BJ (cell line): ENCODE results near the gene CD300H. TPM values are rescaled to one million over a fixed set of nuclear protein-coding genes. Genes with fewer than 3 reads are reported as not detected.

Experiments
- CTCF ChIA-PET: fragments of 350-600 bp; formaldehyde crosslinking; extraction: SDS; loops from one replicate; lab custom pipeline; 2021; ENCODE audit warnings: antibody characterized with exemption, inconsistent platforms; lab: Yijun Ruan, JAX
- POLR2A ChIA-PET: fragments of 300-600 bp; sonication (Branson Sonifier 250); formaldehyde crosslinking; extraction: SDS; loops from one replicate; lab custom pipeline; 2021; ENCODE audit warnings: antibody characterized with exemption; lab: Charles Lee
- DNase-seq: peaks from one replicate; pipeline ENCODE4 v3.0.0-alpha.2; 2011; ENCODE audit warnings: low read depth
- H3K27me3 ChIP-seq: 2 replicates; pipeline ENCODE4 v1.6.0; 2011; ENCODE audit warnings: low read length; ENCODE audit not compliant: control insufficient read depth, insufficient read depth
- H3K36me3 ChIP-seq: 2 replicates; pipeline ENCODE4 v1.5.1; 2011; ENCODE audit warnings: low read length; ENCODE audit not compliant: control insufficient read depth, insufficient read depth
- H3K4me3 ChIP-seq: 2 replicates; pipeline ENCODE4 v1.5.1; 2011; ENCODE audit warnings: low read depth, mild to moderate bottlenecking, control low read depth, low read length
- polyA plus RNA-seq: library from polyadenylated mRNA; depleted of rRNA; stranded (reverse); fragments of >200 nt; gene quantifications from 2 replicates; pipeline ENCODE4 v1.2.3, GENCODE V29; 2011; rRNA removed
- TF ChIP-seq, protein P1 (sequence below): IDR thresholded peaks from 2 replicates; pipeline ENCODE4 v1.5.1; 2011; ENCODE audit warnings: low read depth, mild to moderate bottlenecking, control low read depth, inconsistent platforms, low read length, moderate library complexity; ENCODE audit not compliant: insufficient read depth

The CD300H gene
- polyA plus RNA-seq, 1 experiment = not detected

DNA sequence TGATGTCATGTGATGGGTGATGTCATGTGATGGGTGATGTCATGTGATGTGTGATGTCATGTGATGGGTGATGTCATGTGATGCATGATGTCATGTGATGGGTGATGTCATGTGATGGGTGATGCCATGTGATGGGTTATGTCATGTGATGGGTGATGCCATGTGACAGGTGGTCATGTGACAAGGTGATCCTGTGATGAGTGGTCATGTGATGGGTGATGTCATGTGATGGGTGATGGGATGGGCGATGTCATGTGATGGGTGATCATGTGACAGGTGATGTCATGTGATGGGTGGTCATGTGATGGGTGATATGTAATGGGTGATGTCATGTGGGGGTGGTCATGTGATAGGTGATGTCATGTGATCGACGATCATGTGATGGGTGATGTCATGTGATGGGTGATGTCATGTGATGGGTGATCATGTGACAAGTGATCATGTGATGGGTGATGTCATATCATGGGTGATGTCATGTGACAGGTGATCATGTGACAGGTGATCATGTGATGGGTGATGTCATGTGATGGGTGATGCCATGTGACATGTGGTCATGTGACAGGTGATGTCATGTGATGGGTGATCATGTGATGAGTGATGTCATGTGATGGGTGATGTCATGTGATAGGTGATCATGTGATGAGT lies 53.2 kb downstream of the CD300H start:
- no peak for DNase-seq

GRCh38 chr17:74512624-74513091 lies 54.7 kb downstream of the CD300H start:
- TF ChIP-seq, protein P1, sequence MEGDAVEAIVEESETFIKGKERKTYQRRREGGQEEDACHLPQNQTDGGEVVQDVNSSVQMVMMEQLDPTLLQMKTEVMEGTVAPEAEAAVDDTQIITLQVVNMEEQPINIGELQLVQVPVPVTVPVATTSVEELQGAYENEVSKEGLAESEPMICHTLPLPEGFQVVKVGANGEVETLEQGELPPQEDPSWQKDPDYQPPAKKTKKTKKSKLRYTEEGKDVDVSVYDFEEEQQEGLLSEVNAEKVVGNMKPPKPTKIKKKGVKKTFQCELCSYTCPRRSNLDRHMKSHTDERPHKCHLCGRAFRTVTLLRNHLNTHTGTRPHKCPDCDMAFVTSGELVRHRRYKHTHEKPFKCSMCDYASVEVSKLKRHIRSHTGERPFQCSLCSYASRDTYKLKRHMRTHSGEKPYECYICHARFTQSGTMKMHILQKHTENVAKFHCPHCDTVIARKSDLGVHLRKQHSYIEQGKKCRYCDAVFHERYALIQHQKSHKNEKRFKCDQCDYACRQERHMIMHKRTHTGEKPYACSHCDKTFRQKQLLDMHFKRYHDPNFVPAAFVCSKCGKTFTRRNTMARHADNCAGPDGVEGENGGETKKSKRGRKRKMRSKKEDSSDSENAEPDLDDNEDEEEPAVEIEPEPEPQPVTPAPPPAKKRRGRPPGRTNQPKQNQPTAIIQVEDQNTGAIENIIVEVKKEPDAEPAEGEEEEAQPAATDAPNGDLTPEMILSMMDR = no peak
- POLR2A ChIA-PET = no interaction called here
- H3K4me3 ChIP-seq = no peak overlapping the region
- DNase-seq = no peak
- no peaks in the 10 kb centered on the region for H3K36me3 ChIP-seq
- CTCF ChIA-PET = interaction anchor here (0.8 kb wide), 1 partner anchor 310 kb away, joined by 5 read pairs; the partner anchor contains the start of gene RPL38
- no peaks in the 10 kb centered on the region for H3K27me3 ChIP-seq

More for the DNA sequence above, 53.2 kb downstream of the CD300H start:
- CTCF ChIA-PET = no interaction called here
- Histone ChIP-seq H3K4me3 (no peak overlapping the region), H3K27me3 (no peaks in the 10 kb centered on the region), H3K36me3 (no peaks in the 10 kb centered on the region)
- POLR2A ChIA-PET = no interaction called here
- TF ChIP-seq, protein P1 = no peak

- POLR2A ChIA-PET = no interaction called here
- TF ChIP-seq, protein P1 = no peak
- H3K36me3 ChIP-seq = no peaks in the 10 kb centered on the region
- no peak for DNase-seq
- no peaks in the 10 kb centered on the region for H3K27me3 ChIP-seq
- H3K4me3 ChIP-seq = no peak overlapping the region
- CTCF ChIA-PET = interaction anchor here (0.8 kb wide), 1 partner anchor 309 kb away, joined by 5 read pairs; the partner anchor contains the start of gene RPL38
These were observed 55.3 kb downstream of the CD300H start for GRCh38 chr17:74512036-74512435.

Other genes with a start within 250 kb of the CD300H start
- not detected in 2 replicates for gene KIF19, start 241.3 kb downstream of the CD300H start, polyA plus RNA-seq
- not detected in 2 replicates for gene BTBD17, start 205.6 kb downstream of the CD300H start, polyA plus RNA-seq
- gene GPR142, start 200.0 kb downstream of the CD300H start, polyA plus RNA-seq = not detected in 2 replicates
- gene GPRC5C, start 135.4 kb downstream of the CD300H start, polyA plus RNA-seq = 0.06 and 0.33 TPM in 2 replicates
- not detected in 2 replicates for gene CD300A, start 100.9 kb downstream of the CD300H start, polyA plus RNA-seq
- gene CD300LB, start 36.0 kb downstream of the CD300H start, polyA plus RNA-seq = not detected in 2 replicates
- gene CD300C, start 21.4 kb downstream of the CD300H start, polyA plus RNA-seq = 0.05 TPM in 1 of 2 replicates, not detected in the other
- not detected in 2 replicates for gene CD300LD, start 24.8 kb upstream of the CD300H start, polyA plus RNA-seq
- gene CD300E, start 56.2 kb upstream of the CD300H start, polyA plus RNA-seq = not detected in 2 replicates
- gene CD300LF, start 145.4 kb upstream of the CD300H start, polyA plus RNA-seq = not detected in 2 replicates
- 0.06 and 0.12 TPM in 2 replicates for gene RAB37, start 169.7 kb upstream of the CD300H start, polyA plus RNA-seq
- 13.7 and 16.3 TPM in 2 replicates for gene NHERF1, start 181.1 kb upstream of the CD300H start, polyA plus RNA-seq
- gene NAT9, start 208.8 kb upstream of the CD300H start, polyA plus RNA-seq = 39.5 and 50.6 TPM in 2 replicates